Vagina (tissue), 2 donors: ENCODE results near the gene PTGR3. TPM values are rescaled to one million over a fixed set of nuclear protein-coding genes. Genes with fewer than 3 reads are reported as not detected.

Experiments
- DNase-seq, 2 donors: peaks; one replicate each; pipeline ENCODE4 v3.0.0-alpha.2; 2017; ENCODE audit errors: extremely low spot score in 2 of 2
- H3K27ac ChIP-seq: fragments of 200-600 bp; sonication (generic); one replicate; pipeline ENCODE4 v1.5.1; 2019
- H3K27me3 ChIP-seq: fragments of 200-600 bp; sonication (generic); one replicate; pipeline ENCODE4 v1.5.1; 2019
- H3K36me3 ChIP-seq, 2 donors: fragments of 200-600 bp; sonication (generic); one replicate each; pipeline ENCODE4 v1.5.1; 2017 to 2019
- H3K4me1 ChIP-seq: fragments of 200-600 bp; sonication (generic); one replicate; pipeline ENCODE4 v1.5.1; 2019
- H3K4me3 ChIP-seq, 2 donors: fragments of 200-600 bp; sonication (generic); 1 replicate in 1 of 2; 2 replicates in 1 of 2; pipeline ENCODE4 v1.5.1; 2016 to 2019
- H3K9me3 ChIP-seq: fragments of 200-600 bp; sonication (generic); one replicate; pipeline ENCODE4 v1.5.1; 2019
- POLR2A ChIP-seq, 2 donors: fragments of 450-650 bp; IDR thresholded peaks; one replicate each; pipeline ENCODE4 v1.6.1; 2017; ENCODE audit warnings: antibody characterized with exemption in 2 of 2, mild to moderate bottlenecking in 2 of 2, moderate library complexity in 2 of 2
- POLR2AphosphoS5 ChIP-seq, 2 donors: sonication (generic); formaldehyde crosslinking; IDR thresholded peaks; one replicate each; pipeline ENCODE4 v1.9.0; 2017; ENCODE audit warnings: antibody characterized with exemption in 2 of 2, mild to moderate bottlenecking in 2 of 2, low read depth in 1 of 2; ENCODE audit not compliant: insufficient read depth in 1 of 2
- intact Hi-C: fragments of 100-400 bp; cut with DNase I; formaldehyde crosslinking; loops from one replicate; pipeline ENCODE4 v1.15.1; 2023
- total RNA-seq: library from RNA; depleted of rRNA; stranded (reverse); fragments of >200 nt; gene quantifications from one replicate; pipeline ENCODE4 v1.2.3, GENCODE V29; 2016
- TF ChIP-seq, protein P1 (sequence below), 3 experiments: fragments of 450-650 bp in 2 of 3; fragments of 200-600 bp in 1 of 3; sonication (generic) in 1 of 3; IDR thresholded peaks; one replicate each; pipeline ENCODE4 v1.5.1; 2017 to 2019; ENCODE audit warnings: antibody characterized with exemption in 3 of 3, mild to moderate bottlenecking in 2 of 3, moderate library complexity in 2 of 3

The PTGR3 gene
- total RNA-seq, 1 donor from 2014 or later = 16.0 TPM

DNA sequence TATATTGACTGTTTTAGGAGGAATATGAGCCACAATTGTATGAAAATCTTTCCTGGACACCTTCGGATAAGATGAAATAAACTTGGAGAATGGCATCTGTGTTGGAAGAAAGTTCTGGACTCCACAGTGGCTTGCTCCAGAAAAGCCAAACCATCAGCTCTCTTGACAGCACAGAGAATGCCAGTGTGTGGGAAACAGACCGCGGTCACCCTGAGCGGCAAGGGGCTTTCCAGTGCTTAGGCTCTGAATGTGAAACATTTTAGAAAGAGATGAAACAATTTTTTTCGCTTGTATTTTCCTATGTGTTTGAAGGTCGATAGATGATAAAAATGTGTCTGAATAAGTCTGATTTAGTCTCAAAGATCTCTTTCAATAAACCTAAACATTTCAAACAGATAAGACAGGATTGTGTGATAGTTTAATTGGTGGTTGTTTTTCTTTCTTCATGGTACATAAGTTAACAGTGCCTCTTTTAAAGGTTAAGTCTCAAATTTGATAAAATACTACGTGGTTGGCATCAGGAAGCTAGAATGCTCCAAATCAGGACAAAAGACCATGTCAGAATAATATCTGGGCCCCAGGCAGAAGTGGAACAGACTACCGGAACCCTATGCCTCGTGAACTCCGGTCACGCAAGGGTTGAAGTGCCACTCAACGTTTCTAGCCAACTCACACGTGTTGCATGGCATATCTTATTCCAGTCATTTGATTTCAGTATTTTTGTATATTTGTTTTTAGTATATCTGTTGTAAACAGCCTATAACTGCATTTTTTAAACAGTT is 28.9 kb downstream of the PTGR3 start:
- no peaks in the 10 kb centered on the region for H3K27me3 ChIP-seq
- no peak for DNase-seq
- no peaks in the 10 kb centered on the region for H3K9me3 ChIP-seq
- intact Hi-C loops = no loop called here
- no peaks in the 10 kb centered on the region for H3K36me3 ChIP-seq
- H3K27ac ChIP-seq = no peak overlapping the region
- no peak overlapping the region for H3K4me3 ChIP-seq
- H3K4me1 ChIP-seq = no peaks in the 10 kb centered on the region
- TF ChIP-seq POLR2AphosphoS5 (IDR thresholded peaks at IDR 0.05; ENCODE audit: insufficient read depth in 1 of 2, low read depth in 1 of 2) = no peak

- Histone ChIP-seq H3K4me3 (no peak overlapping the region), H3K27ac (no peak overlapping the region), H3K4me1 (no peaks in the 10 kb centered on the region), H3K27me3 (no peaks in the 10 kb centered on the region), H3K36me3 (no peaks in the 10 kb centered on the region), H3K9me3 (no peaks in the 10 kb centered on the region)
- intact Hi-C loops = no loop called here
- TF ChIP-seq POLR2A (IDR thresholded peaks at IDR 0.05) (no peak), POLR2AphosphoS5 (IDR thresholded peaks at IDR 0.05; ENCODE audit: insufficient read depth in 1 of 2, low read depth in 1 of 2) (no peak)
- TF ChIP-seq, protein P1, sequence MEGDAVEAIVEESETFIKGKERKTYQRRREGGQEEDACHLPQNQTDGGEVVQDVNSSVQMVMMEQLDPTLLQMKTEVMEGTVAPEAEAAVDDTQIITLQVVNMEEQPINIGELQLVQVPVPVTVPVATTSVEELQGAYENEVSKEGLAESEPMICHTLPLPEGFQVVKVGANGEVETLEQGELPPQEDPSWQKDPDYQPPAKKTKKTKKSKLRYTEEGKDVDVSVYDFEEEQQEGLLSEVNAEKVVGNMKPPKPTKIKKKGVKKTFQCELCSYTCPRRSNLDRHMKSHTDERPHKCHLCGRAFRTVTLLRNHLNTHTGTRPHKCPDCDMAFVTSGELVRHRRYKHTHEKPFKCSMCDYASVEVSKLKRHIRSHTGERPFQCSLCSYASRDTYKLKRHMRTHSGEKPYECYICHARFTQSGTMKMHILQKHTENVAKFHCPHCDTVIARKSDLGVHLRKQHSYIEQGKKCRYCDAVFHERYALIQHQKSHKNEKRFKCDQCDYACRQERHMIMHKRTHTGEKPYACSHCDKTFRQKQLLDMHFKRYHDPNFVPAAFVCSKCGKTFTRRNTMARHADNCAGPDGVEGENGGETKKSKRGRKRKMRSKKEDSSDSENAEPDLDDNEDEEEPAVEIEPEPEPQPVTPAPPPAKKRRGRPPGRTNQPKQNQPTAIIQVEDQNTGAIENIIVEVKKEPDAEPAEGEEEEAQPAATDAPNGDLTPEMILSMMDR (IDR thresholded peaks at IDR 0.05) = no peak
- no peak for DNase-seq
These were observed 30.6 kb downstream of the PTGR3 start for GRCh38 chr18:75178376-75178775.

- TF ChIP-seq POLR2AphosphoS5 (IDR thresholded peaks at IDR 0.05; ENCODE audit: insufficient read depth in 1 of 2, low read depth in 1 of 2) (no peak), POLR2A (IDR thresholded peaks at IDR 0.05) (no peak)
- TF ChIP-seq, protein P1 (IDR thresholded peaks at IDR 0.05) = no peak
- intact Hi-C loops = no loop called here
These were observed 32.1 kb downstream of the PTGR3 start for GRCh38 chr18:75176849-75177248.

GRCh38 chr18:75173738-75174137 is 35.2 kb downstream of the PTGR3 start:
- no peak overlapping the region for H3K27ac ChIP-seq
- no peaks in the 10 kb centered on the region for H3K27me3 ChIP-seq
- H3K4me1 ChIP-seq = no peaks in the 10 kb centered on the region
- no peak for TF ChIP-seq POLR2A (IDR thresholded peaks at IDR 0.05)
- no peak for TF ChIP-seq POLR2AphosphoS5 (IDR thresholded peaks at IDR 0.05; ENCODE audit: insufficient read depth in 1 of 2, low read depth in 1 of 2)
- TF ChIP-seq, protein P1 (IDR thresholded peaks at IDR 0.05) = no peak
- H3K9me3 ChIP-seq = no peaks in the 10 kb centered on the region
- H3K4me3 ChIP-seq = no peak overlapping the region
- H3K36me3 ChIP-seq = no peaks in the 10 kb centered on the region
- intact Hi-C loops = no loop called here
- DNase-seq = no peak

More at GRCh38 chr18:75176849-75177248, 32.1 kb downstream of the PTGR3 start:
- Histone ChIP-seq H3K36me3 (no peaks in the 10 kb centered on the region), H3K27me3 (no peaks in the 10 kb centered on the region), H3K9me3 (no peaks in the 10 kb centered on the region), H3K4me1 (no peaks in the 10 kb centered on the region), H3K4me3 (no peak overlapping the region), H3K27ac (no peak overlapping the region)
- DNase-seq = no peak

GRCh38 chr18:75173125-75173432 is 35.9 kb downstream of the PTGR3 start:
- no peak overlapping the region for H3K27ac ChIP-seq
- intact Hi-C loops = no loop called here
- no peak for TF ChIP-seq POLR2AphosphoS5 (IDR thresholded peaks at IDR 0.05; ENCODE audit: insufficient read depth in 1 of 2, low read depth in 1 of 2)
- TF ChIP-seq POLR2A (IDR thresholded peaks at IDR 0.05) = no peak
- TF ChIP-seq, protein P1 (IDR thresholded peaks at IDR 0.05) = no peak
- H3K9me3 ChIP-seq = no peaks in the 10 kb centered on the region
- H3K4me1 ChIP-seq = no peaks in the 10 kb centered on the region
- no peak for DNase-seq
- no peaks in the 10 kb centered on the region for H3K27me3 ChIP-seq
- H3K4me3 ChIP-seq = no peak overlapping the region
- no peaks in the 10 kb centered on the region for H3K36me3 ChIP-seq
